WTC11 (cell line): ENCODE measurements around the gene RUVBL2.
"Not testable (repeated sequence)": the region's sequence is repeated elsewhere in the genome, so short reads cannot be mapped to it uniquely, and the experiment has no call there.

Experiments used
- CREB1 ChIP-seq: sonication (generic); formaldehyde crosslinking; IDR thresholded peaks from 2 replicates; pipeline ENCODE4 v1.8.0; 2023; ENCODE audit warnings: mild to moderate bottlenecking, missing genetic modification reagents
- PRRX2 ChIP-seq: fragments of 250-450 bp; sonication (Bioruptor Pico); IDR thresholded peaks from 2 replicates; pipeline ENCODE4 v1.8.0; 2021; ENCODE audit warnings: mild to moderate bottlenecking
- ZBTB21 ChIP-seq: sonication (generic); formaldehyde crosslinking; IDR thresholded peaks from 2 replicates; pipeline ENCODE4 v1.8.1; 2023; ENCODE audit warnings: mild to moderate bottlenecking, missing genetic modification reagents, borderline replicate concordance
- TF ChIP-seq, protein P1 (sequence below): fragments of 200-600 bp; IDR thresholded peaks from 2 replicates; pipeline ENCODE4 v1.8.0; 2022; ENCODE audit warnings: antibody characterized with exemption
- TF ChIP-seq, protein P2 (sequence below): sonication (generic); formaldehyde crosslinking; IDR thresholded peaks from 2 replicates; pipeline ENCODE4 v1.8.0; 2022; ENCODE audit warnings: mild to moderate bottlenecking, missing genetic modification reagents
- TF ChIP-seq, protein P3 (sequence below): sonication (generic); formaldehyde crosslinking; IDR thresholded peaks from 2 replicates; pipeline ENCODE4 v1.8.1; 2023; ENCODE audit warnings: mild to moderate bottlenecking, missing genetic modification reagents
- TF ChIP-seq, protein P4 (sequence below): sonication (generic); formaldehyde crosslinking; IDR thresholded peaks from 2 replicates; pipeline ENCODE4 v1.8.1; 2022; ENCODE audit warnings: low read depth, missing genetic modification reagents, borderline replicate concordance
- TF ChIP-seq, protein P5 (sequence below): sonication (generic); formaldehyde crosslinking; IDR thresholded peaks from 2 replicates; pipeline ENCODE4 v1.8.1; 2023; ENCODE audit warnings: mild to moderate bottlenecking, missing genetic modification reagents, moderate library complexity
- TF ChIP-seq, protein P6 (sequence below): sonication (generic); formaldehyde crosslinking; IDR thresholded peaks from 2 replicates; pipeline ENCODE4 v1.8.1; 2023; ENCODE audit warnings: mild to moderate bottlenecking, missing genetic modification reagents, moderate library complexity
- TF ChIP-seq, protein P7 (sequence below): sonication (generic); formaldehyde crosslinking; IDR thresholded peaks from 2 replicates; pipeline ENCODE4 v1.8.1; 2022; ENCODE audit warnings: low read depth, mild to moderate bottlenecking, moderate library complexity, missing genetic modification reagents, borderline replicate concordance

DNA sequence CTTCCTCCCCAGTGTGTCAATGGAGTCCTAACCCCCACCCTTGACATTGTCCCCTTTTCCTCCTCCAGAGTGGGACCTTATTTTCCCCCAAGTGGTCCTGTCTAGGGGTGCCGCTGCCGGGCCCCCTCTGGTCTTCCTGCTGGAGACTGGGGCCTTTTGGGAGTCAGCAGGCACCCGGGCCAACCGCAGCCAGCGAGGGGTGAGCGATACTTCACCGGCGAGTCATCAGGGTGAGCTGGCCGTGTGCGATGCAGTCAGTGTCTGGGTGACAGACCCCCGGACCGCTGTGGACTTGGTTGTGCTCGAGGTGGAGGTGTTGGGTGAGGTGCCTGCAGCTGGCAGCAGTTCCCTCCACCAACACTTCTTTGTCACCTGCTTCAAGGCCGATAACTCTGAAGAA lies 36.1 kb downstream of the RUVBL2 start:
- TF ChIP-seq, protein P1, sequence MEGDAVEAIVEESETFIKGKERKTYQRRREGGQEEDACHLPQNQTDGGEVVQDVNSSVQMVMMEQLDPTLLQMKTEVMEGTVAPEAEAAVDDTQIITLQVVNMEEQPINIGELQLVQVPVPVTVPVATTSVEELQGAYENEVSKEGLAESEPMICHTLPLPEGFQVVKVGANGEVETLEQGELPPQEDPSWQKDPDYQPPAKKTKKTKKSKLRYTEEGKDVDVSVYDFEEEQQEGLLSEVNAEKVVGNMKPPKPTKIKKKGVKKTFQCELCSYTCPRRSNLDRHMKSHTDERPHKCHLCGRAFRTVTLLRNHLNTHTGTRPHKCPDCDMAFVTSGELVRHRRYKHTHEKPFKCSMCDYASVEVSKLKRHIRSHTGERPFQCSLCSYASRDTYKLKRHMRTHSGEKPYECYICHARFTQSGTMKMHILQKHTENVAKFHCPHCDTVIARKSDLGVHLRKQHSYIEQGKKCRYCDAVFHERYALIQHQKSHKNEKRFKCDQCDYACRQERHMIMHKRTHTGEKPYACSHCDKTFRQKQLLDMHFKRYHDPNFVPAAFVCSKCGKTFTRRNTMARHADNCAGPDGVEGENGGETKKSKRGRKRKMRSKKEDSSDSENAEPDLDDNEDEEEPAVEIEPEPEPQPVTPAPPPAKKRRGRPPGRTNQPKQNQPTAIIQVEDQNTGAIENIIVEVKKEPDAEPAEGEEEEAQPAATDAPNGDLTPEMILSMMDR, result not testable (repeated sequence)
- TF ChIP-seq PRRX2; CREB1 (CRISPR knock-in tag); ZBTB21 (CRISPR knock-in tag): not testable (repeated sequence)
- TF ChIP-seq, protein P2, sequence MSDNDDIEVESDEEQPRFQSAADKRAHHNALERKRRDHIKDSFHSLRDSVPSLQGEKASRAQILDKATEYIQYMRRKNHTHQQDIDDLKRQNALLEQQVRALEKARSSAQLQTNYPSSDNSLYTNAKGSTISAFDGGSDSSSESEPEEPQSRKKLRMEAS (CRISPR knock-in tag), result not testable (repeated sequence)
- TF ChIP-seq, protein P3, sequence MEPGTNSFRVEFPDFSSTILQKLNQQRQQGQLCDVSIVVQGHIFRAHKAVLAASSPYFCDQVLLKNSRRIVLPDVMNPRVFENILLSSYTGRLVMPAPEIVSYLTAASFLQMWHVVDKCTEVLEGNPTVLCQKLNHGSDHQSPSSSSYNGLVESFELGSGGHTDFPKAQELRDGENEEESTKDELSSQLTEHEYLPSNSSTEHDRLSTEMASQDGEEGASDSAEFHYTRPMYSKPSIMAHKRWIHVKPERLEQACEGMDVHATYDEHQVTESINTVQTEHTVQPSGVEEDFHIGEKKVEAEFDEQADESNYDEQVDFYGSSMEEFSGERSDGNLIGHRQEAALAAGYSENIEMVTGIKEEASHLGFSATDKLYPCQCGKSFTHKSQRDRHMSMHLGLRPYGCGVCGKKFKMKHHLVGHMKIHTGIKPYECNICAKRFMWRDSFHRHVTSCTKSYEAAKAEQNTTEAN, result not testable (repeated sequence)
- TF ChIP-seq, protein P4, sequence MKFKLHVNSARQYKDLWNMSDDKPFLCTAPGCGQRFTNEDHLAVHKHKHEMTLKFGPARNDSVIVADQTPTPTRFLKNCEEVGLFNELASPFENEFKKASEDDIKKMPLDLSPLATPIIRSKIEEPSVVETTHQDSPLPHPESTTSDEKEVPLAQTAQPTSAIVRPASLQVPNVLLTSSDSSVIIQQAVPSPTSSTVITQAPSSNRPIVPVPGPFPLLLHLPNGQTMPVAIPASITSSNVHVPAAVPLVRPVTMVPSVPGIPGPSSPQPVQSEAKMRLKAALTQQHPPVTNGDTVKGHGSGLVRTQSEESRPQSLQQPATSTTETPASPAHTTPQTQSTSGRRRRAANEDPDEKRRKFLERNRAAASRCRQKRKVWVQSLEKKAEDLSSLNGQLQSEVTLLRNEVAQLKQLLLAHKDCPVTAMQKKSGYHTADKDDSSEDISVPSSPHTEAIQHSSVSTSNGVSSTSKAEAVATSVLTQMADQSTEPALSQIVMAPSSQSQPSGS (CRISPR knock-in tag), result not testable (repeated sequence)
- TF ChIP-seq, protein P5, sequence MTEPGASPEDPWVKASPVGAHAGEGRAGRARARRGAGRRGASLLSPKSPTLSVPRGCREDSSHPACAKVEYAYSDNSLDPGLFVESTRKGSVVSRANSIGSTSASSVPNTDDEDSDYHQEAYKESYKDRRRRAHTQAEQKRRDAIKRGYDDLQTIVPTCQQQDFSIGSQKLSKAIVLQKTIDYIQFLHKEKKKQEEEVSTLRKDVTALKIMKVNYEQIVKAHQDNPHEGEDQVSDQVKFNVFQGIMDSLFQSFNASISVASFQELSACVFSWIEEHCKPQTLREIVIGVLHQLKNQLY (CRISPR knock-in tag), result not testable (repeated sequence)
- TF ChIP-seq, protein P6, sequence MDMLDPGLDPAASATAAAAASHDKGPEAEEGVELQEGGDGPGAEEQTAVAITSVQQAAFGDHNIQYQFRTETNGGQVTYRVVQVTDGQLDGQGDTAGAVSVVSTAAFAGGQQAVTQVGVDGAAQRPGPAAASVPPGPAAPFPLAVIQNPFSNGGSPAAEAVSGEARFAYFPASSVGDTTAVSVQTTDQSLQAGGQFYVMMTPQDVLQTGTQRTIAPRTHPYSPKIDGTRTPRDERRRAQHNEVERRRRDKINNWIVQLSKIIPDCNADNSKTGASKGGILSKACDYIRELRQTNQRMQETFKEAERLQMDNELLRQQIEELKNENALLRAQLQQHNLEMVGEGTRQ (CRISPR knock-in tag), result not testable (repeated sequence)
- TF ChIP-seq, protein P7, sequence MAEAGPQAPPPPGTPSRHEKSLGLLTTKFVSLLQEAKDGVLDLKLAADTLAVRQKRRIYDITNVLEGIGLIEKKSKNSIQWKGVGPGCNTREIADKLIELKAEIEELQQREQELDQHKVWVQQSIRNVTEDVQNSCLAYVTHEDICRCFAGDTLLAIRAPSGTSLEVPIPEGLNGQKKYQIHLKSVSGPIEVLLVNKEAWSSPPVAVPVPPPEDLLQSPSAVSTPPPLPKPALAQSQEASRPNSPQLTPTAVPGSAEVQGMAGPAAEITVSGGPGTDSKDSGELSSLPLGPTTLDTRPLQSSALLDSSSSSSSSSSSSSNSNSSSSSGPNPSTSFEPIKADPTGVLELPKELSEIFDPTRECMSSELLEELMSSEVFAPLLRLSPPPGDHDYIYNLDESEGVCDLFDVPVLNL (CRISPR knock-in tag), result not testable (repeated sequence)
